DND-41 (cell line): ENCODE measurements around the gene ZDHHC23.
A peak's percentile ranks its signal among the peaks of the same experiment; 100 is the strongest.

Source experiments
- ATAC-seq: fragments of 200-7000 bp; cut with Tn5 transposase; 3 replicates; pipeline ENCODE4 v1.9.1; 2021; ENCODE audit warnings: low read depth; ENCODE audit not compliant: insufficient read depth
- DNase-seq: peaks from one replicate; pipeline ENCODE4 v3.0.0-alpha.2; 2020
- H2AFZ ChIP-seq: 2 replicates; pipeline ENCODE4 v1.6.0; 2012; ENCODE audit warnings: low read depth, low read length
- H3K27ac ChIP-seq: 2 replicates; pipeline ENCODE4 v1.5.1; 2012; ENCODE audit warnings: low read length, inconsistent platforms
- H3K27me3 ChIP-seq: fragments of 200-600 bp; sonication (generic); 2 replicates; pipeline ENCODE4 v1.6.0; 2012; ENCODE audit warnings: low read length, mild to moderate bottlenecking, inconsistent platforms; ENCODE audit not compliant: insufficient read depth, poor library complexity
- H3K36me3 ChIP-seq: 2 replicates; pipeline ENCODE4 v1.5.1; 2012; ENCODE audit warnings: low read length, inconsistent platforms; ENCODE audit not compliant: insufficient read depth
- H3K4me1 ChIP-seq: 2 replicates; pipeline ENCODE4 v1.5.1; 2012; ENCODE audit warnings: mild to moderate bottlenecking, low read length; ENCODE audit not compliant: insufficient read depth
- H3K4me2 ChIP-seq: 2 replicates; pipeline ENCODE4 v1.6.0; 2012; ENCODE audit warnings: mild to moderate bottlenecking, moderate library complexity, low read length, inconsistent platforms; ENCODE audit not compliant: insufficient read depth
- H3K4me3 ChIP-seq, 2 experiments: fragments of 200-600 bp in 1 of 2; shearing (Covaris generic) in 1 of 2; 2 replicates each; pipeline ENCODE4 v1.5.1; 2012 to 2016; ENCODE audit warnings: inconsistent platforms in 2 of 2, low read length in 2 of 2, mild to moderate bottlenecking in 2 of 2, low read depth in 1 of 2, moderate library complexity in 1 of 2
- H3K79me2 ChIP-seq: 2 replicates; pipeline ENCODE4 v1.6.0; 2012; ENCODE audit warnings: low read length, inconsistent platforms; ENCODE audit not compliant: insufficient read depth
- H3K9ac ChIP-seq: 2 replicates; pipeline ENCODE4 v1.6.0; 2012; ENCODE audit warnings: low read depth, mild to moderate bottlenecking, inconsistent platforms, low read length, moderate library complexity
- H3K9me3 ChIP-seq: 2 replicates; pipeline ENCODE4 v1.5.1; 2012; ENCODE audit warnings: low read length, moderate library complexity, mild to moderate bottlenecking, inconsistent platforms; ENCODE audit not compliant: insufficient read depth, severe bottlenecking
- H4K20me1 ChIP-seq: 2 replicates; pipeline ENCODE4 v1.6.0; 2012; ENCODE audit warnings: low read length; ENCODE audit not compliant: insufficient read depth
- EZH2 ChIP-seq: IDR thresholded peaks from 3 replicates; pipeline ENCODE4 v1.6.1; 2012; ENCODE audit warnings: borderline replicate concordance, low read depth, mild to moderate bottlenecking, moderate library complexity, low read length, inconsistent platforms; ENCODE audit not compliant: severe bottlenecking
- TF ChIP-seq, protein P1 (sequence below): IDR thresholded peaks from 2 replicates; pipeline ENCODE4 v1.5.1; 2012; ENCODE audit warnings: borderline replicate concordance, low read length, moderate library complexity, mild to moderate bottlenecking; ENCODE audit not compliant: poor library complexity, severe bottlenecking; ENCODE audit errors: extremely low read depth

Gene ZDHHC23

GRCh38 chr3:113947372-113948014, at the start of gene ZDHHC23:
TSS of gene ZDHHC23 (plus strand) at chr3:113948013. CDS start at chr3:113948803, 790 bp downstream.
- DNase-seq (peak; percentile 68), ATAC-seq (peak; percentile 80)
- Histone ChIP-seq H3K27me3 (peaks cover 4% of the 10 kb centered on the region), H3K9ac (peak within 1 kb of the TSS; percentile 61), H3K27ac (no peak within 1 kb of the TSS), H3K4me2 (peak within 1 kb of the TSS; percentile 99), H3K36me3 (no peaks in the 10 kb centered on the region), H3K79me2 (no peaks in the 10 kb centered on the region), H3K9me3 (no peaks in the 10 kb centered on the region), H4K20me1 (peaks cover 3% of the 10 kb centered on the region; the same call in 1 of the 2 replicates), H3K4me3 (peak within 1 kb of the TSS; percentile 23 to 71; a peak in 3 of 4 replicates), H2AFZ (peak within 1 kb of the TSS; percentile 76), H3K4me1 (peaks cover 23% of the 10 kb centered on the region)
- TF ChIP-seq, protein P1, sequence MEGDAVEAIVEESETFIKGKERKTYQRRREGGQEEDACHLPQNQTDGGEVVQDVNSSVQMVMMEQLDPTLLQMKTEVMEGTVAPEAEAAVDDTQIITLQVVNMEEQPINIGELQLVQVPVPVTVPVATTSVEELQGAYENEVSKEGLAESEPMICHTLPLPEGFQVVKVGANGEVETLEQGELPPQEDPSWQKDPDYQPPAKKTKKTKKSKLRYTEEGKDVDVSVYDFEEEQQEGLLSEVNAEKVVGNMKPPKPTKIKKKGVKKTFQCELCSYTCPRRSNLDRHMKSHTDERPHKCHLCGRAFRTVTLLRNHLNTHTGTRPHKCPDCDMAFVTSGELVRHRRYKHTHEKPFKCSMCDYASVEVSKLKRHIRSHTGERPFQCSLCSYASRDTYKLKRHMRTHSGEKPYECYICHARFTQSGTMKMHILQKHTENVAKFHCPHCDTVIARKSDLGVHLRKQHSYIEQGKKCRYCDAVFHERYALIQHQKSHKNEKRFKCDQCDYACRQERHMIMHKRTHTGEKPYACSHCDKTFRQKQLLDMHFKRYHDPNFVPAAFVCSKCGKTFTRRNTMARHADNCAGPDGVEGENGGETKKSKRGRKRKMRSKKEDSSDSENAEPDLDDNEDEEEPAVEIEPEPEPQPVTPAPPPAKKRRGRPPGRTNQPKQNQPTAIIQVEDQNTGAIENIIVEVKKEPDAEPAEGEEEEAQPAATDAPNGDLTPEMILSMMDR = no peak
- TF ChIP-seq EZH2 = no peak

DNA sequence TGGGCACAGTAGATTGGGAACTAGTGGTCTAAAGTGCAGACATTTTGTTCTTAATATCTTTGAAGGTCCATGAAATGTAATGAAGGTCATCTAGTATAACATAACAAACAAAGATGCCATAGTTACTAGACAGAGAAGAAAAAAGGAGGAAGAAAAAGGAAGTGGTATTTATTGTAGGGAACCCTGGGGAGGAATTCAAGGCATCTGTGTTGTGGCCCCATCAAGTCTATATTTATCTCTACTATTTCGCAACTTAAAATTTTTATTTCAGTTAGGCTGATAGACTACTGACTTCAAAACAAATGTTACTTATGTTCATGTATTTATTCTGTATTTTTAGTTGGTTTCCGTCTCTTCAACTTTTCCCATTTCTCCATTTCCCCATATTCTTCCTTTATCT, 48.9 kb upstream of the ZDHHC23 start:
- no peak overlapping the region for H2AFZ ChIP-seq
- TF ChIP-seq, protein P1 = no peak
- no peak for TF ChIP-seq EZH2
- no peaks in the 10 kb centered on the region for H3K27me3 ChIP-seq
- no peak for DNase-seq
- H3K36me3 ChIP-seq = no peaks in the 10 kb centered on the region
- no peaks in the 10 kb centered on the region for H3K9me3 ChIP-seq
- H3K9ac ChIP-seq = no peak overlapping the region
- no peak for ATAC-seq
- H3K4me1 ChIP-seq = peaks cover 8% of the 10 kb centered on the region; the same call in 1 of the 2 replicates
- H3K27ac ChIP-seq = no peak overlapping the region
- H3K4me3 ChIP-seq = no peak overlapping the region
- no peaks in the 10 kb centered on the region for H3K79me2 ChIP-seq
- H4K20me1 ChIP-seq = no peaks in the 10 kb centered on the region
- no peak overlapping the region for H3K4me2 ChIP-seq

DNA sequence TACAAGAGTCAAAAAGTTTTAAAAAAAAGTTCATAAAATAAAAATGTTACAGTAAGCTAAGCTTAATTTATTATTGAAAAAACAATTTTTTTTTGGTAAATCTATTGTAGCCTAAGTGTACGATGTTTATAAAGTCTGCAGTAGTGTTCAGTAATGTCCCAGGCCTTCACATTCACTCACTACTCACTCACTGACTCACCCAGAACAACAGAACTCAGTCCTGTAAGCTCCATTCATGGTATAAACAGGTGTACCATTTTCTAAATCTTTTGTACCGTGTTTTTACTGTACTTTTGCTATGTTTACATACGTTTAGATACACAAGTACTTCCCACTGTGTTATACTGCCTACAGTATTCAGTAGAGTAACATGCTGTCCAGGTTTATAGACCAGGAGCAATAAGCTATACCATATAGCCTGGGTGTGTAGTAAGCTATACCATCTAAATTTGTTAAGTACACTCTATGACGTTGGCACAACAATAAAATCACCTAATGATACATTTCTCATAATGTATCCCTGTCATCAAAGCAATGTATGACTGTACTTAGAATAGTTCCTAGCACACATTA, 41.2 kb upstream of the ZDHHC23 start:
- no peaks in the 10 kb centered on the region for H4K20me1 ChIP-seq
- H2AFZ ChIP-seq = no peak overlapping the region
- H3K9me3 ChIP-seq = no peaks in the 10 kb centered on the region
- no peak for TF ChIP-seq EZH2
- TF ChIP-seq, protein P1 = no peak
- DNase-seq (no peak), ATAC-seq (no peak)
- H3K4me1 ChIP-seq = no peaks in the 10 kb centered on the region
- H3K36me3 ChIP-seq = no peaks in the 10 kb centered on the region
- no peak overlapping the region for H3K4me2 ChIP-seq
- H3K79me2 ChIP-seq = no peaks in the 10 kb centered on the region
- no peaks in the 10 kb centered on the region for H3K27me3 ChIP-seq
- H3K27ac ChIP-seq = no peak overlapping the region
- no peak overlapping the region for H3K4me3 ChIP-seq
- H3K9ac ChIP-seq = no peak overlapping the region

DNA sequence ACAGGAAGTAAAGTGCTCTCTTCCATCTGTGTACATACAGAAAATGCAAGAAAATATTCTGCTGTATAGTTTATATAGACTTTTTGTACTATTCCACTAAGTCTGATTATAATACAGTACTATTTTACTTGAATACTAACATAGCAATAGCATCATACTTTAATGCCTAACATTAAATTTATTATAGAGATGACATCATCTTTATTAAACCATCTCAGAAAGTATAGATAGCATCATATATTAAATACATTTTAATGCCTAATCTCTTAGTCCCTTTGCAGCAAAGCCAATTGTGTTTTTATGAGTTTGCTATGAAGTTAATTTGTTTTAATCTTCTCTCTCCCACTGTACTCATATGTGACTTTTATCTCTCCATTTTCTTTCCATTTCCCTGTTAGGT, 39.7 kb upstream of the ZDHHC23 start:
- Histone ChIP-seq H3K27ac (no peak overlapping the region), H3K4me3 (no peak overlapping the region), H4K20me1 (no peaks in the 10 kb centered on the region), H3K9ac (no peak overlapping the region), H3K27me3 (no peaks in the 10 kb centered on the region), H2AFZ (no peak overlapping the region), H3K4me2 (no peak overlapping the region), H3K9me3 (no peaks in the 10 kb centered on the region), H3K36me3 (no peaks in the 10 kb centered on the region), H3K4me1 (peaks cover 5% of the 10 kb centered on the region; the same call in 1 of the 2 replicates), H3K79me2 (no peaks in the 10 kb centered on the region)
- DNase-seq (no peak), ATAC-seq (no peak)
- TF ChIP-seq, protein P1 = no peak
- no peak for TF ChIP-seq EZH2
